SKM-1 (cell line): Measurements from ENCODE around the gene SLC25A27.

Source experiments
- DNase-seq: peaks from one replicate; lab custom pipeline; 2025; ENCODE audit not compliant: unreplicated experiment; lab: John Stamatoyannopoulos, UW

Gene SLC25A27

GRCh38 chr6:46648869-46649492, 3.8 kb upstream of the SLC25A27 start:
- DNase-seq = no peak

- DNase-seq = no peak
Measured at GRCh38 chr6:46651006-46651405, 1.8 kb upstream of the SLC25A27 start.

- DNase-seq = no peak
Measured at GRCh38 chr6:46651816-46652215, 959 bp upstream of the SLC25A27 start.

GRCh38 chr6:46652232-46652602, 558 bp upstream of the SLC25A27 start:
- no peak for DNase-seq

GRCh38 chr6:46653439-46654195, 842 bp downstream of the SLC25A27 start:
- no peak for DNase-seq

GRCh38 chr6:46655803-46656202, 3.0 kb downstream of the SLC25A27 start:
- DNase-seq = peak; percentile 16

- DNase-seq = no peak
Measured at GRCh38 chr6:46657642-46658041, 4.9 kb downstream of the SLC25A27 start.

- DNase-seq = no peak
Measured at GRCh38 chr6:46661483-46661882, 8.7 kb downstream of the SLC25A27 start.

GRCh38 chr6:46667377-46667776, 14.6 kb downstream of the SLC25A27 start:
- DNase-seq = no peak

- DNase-seq = no peak
Measured at GRCh38 chr6:46674410-46674809, 21.6 kb downstream of the SLC25A27 start.

- DNase-seq = no peak
Measured at GRCh38 chr6:46676604-46677313, 24.0 kb downstream of the SLC25A27 start.

- DNase-seq = no peak
Measured at GRCh38 chr6:46677314-46677654, 24.5 kb downstream of the SLC25A27 start.

- no peak for DNase-seq
Measured at GRCh38 chr6:46684771-46685170, 32.0 kb downstream of the SLC25A27 start.

- DNase-seq = no peak
Measured at GRCh38 chr6:46687619-46688097, 34.9 kb downstream of the SLC25A27 start, which contains the start of gene TDRD6. TSS of gene TDRD6 (plus strand) at chr6:46687885. CDS start at chr6:46688129, 244 bp downstream.

GRCh38 chr6:46688117-46688965, 35.6 kb downstream of the SLC25A27 start:
- DNase-seq = no peak

GRCh38 chr6:46688966-46689335, 36.2 kb downstream of the SLC25A27 start:
- DNase-seq = no peak

- DNase-seq = no peak
Measured at GRCh38 chr6:46689657-46690056, 36.9 kb downstream of the SLC25A27 start.

- no peak for DNase-seq
Measured at GRCh38 chr6:46690141-46690755, 37.5 kb downstream of the SLC25A27 start.

GRCh38 chr6:46690911-46691451, 38.2 kb downstream of the SLC25A27 start:
- no peak for DNase-seq

GRCh38 chr6:46699970-46700369, 47.2 kb downstream of the SLC25A27 start:
- DNase-seq = no peak
